ENCODE data around the gene INTS4.
"Not testable (repeated sequence)": the region's sequence is repeated elsewhere in the genome, so short reads cannot be mapped to it uniquely, and the experiment has no call there.

The INTS4 gene, protein sequence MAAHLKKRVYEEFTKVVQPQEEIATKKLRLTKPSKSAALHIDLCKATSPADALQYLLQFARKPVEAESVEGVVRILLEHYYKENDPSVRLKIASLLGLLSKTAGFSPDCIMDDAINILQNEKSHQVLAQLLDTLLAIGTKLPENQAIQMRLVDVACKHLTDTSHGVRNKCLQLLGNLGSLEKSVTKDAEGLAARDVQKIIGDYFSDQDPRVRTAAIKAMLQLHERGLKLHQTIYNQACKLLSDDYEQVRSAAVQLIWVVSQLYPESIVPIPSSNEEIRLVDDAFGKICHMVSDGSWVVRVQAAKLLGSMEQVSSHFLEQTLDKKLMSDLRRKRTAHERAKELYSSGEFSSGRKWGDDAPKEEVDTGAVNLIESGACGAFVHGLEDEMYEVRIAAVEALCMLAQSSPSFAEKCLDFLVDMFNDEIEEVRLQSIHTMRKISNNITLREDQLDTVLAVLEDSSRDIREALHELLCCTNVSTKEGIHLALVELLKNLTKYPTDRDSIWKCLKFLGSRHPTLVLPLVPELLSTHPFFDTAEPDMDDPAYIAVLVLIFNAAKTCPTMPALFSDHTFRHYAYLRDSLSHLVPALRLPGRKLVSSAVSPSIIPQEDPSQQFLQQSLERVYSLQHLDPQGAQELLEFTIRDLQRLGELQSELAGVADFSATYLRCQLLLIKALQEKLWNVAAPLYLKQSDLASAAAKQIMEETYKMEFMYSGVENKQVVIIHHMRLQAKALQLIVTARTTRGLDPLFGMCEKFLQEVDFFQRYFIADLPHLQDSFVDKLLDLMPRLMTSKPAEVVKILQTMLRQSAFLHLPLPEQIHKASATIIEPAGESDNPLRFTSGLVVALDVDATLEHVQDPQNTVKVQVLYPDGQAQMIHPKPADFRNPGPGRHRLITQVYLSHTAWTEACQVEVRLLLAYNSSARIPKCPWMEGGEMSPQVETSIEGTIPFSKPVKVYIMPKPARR

DNA sequence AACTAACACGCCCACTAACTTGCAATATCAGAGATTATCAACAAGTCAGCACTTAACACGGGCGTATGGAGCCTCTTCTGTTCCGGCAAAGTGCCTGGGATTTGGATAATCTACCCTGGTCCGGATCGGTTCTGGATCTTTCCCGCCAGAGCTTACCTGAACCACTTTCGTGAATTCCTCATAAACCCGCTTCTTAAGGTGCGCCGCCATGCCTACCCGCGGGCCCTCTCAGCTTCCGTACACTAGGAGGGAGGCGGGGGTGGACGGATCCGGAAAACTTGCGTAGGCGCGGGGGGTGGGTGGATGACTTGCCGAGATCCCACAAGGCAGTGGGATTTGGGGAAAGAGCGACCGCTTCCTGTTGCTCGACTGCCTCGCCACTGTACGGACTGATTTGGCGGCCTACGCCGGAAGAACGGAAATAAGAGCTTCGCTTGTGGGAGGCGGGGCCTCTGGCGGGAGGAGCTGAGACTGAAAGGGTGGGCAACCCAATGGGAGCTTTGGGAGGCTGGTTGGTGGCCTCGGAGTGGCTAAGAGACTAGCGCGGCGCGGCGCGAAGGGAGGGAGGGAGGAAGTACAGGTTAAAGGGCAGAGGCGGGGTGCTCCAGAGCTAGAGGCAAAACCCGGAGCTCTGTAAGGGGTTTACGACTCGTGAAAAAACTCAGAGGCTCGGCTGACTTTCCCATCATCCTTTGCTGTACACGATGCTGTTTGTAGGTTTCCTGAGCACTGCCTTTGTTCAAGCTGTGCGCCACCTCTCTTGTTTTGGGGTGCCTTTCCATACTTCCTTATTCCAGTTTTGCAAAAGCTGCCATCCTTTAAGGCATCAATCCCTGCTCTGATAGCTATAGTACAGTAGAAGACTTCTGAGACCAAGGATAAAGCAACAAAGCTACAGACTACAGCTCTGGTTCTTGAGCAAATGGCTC is at the start of gene INTS4:
Gene INTS4 (minus strand): TSS at position 235 of the 929 bp plus-strand sequence. CDS start 25 bp downstream, at position 210.
- DNase-seq (ENCODE audit: low read depth in 2 of 2) = peak; percentile 90 to 92

DNA sequence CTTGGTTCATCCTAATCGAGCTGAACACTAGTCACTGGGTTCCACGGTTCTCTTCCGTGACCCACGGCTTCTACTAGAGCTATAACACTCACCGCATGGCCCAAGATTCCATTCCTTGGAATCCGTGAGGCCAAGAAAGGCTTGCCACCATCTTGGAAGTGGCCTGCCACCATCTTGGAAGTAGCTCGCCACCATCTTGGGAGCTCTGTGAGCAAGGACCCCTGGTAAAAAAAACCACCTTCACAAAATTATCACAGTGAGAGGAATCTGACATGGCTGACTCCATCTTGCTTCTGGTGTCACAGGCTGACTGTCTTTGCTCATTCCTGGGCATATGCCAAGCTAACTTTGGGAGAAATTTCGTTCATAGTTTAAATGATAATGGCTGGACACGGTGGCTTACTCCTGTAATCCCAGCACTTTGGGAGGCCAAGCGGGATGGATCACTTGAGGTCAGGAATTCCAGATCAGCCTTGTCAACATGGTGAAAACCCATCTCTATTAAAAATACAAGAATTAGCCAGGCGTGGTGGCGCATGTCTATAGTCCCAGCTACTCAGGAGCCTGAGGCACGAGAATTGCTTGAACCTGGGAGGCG is 47.5 kb upstream of the INTS4 start:
- no peak for DNase-seq (ENCODE audit: low read depth in 2 of 2)

DNA sequence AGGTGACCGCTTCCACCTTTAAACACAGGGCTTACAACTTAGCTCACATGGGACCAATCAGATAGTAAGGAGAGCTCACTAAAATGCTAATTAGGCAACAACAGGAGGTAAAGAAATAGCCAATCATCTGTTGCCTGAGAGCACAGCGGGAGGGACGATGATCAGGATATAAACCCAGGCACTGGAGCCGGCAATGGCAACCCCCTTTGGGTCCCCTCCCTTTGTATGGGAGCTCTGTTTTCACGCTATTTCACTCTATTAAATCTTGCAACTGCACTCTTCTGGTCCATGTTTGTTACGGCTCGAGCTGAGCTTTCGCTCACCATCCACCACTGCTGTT is 46.9 kb upstream of the INTS4 start:
- DNase-seq (ENCODE audit: low read depth in 2 of 2) = not testable (repeated sequence)

DNA sequence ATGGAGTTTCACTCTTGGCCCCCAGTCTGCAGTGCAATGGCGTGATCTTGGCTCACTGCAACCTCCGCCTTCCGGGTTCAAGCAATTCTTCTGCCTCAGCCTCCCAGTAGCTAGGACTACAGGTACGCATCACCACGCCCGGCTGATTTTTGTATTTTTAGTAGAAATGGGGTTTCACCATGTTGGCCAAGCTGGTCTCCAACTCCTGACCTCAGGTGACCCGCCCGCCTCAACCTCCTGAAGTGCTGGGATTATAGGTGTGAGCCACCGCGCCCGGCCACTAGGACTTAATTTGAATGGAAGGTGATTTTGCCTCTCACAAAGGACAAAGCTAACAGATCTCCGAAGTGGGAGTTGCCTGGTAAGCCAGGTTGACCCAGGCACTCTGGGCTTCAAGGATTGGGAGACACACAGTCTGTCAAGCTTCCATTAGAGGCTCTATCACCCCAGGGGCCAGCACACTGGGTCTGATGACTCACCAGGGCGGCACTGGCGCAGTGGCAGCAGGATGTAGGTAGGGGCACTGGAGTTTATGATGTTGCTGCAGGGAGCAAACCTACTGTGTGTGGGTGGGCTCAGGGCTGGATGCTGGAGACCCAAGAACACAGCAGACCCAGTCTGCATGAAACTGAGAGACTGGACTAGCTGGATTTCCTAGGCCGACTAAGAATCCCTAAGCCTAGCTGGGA is 46.4 kb upstream of the INTS4 start:
- no peak for DNase-seq (ENCODE audit: low read depth in 2 of 2)

DNA sequence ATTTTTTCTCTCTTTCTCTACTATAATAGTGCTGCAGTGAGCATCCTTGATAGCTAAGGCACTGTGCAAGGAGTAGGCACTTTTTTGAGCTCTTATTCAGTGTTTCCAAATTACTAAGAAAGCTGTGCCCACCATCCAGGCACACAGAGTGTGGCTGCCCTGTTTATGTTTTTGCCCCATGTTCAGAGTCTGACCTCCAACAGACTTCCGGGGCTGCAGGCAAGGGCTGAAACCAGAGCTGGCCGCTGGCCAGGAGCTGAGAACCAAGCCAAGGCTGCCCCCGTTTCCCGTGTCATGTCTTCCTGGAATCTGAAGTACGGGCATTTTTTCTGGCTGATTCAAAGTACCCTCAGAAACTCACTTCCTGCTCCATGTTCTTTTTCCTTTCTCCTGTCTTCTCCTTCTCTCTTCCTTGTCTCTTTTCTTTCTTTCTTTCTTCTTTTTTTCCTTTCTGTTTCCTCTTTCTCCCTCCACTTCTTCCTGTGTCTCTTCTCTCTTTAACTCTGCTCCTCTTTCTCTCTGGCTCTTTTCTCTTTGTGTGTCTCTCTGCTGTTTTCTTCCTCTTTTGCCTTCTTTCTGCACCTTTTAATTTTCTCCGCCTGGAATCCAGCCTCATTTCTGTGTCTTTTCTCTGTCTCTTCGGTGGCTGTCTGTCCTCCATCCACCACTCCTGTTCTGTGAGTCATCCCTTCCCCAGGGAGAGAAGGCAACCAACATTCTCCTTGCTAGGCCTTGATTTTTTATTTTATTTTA is 45.6 kb upstream of the INTS4 start:
- no peak for DNase-seq (ENCODE audit: low read depth in 2 of 2)

DNA sequence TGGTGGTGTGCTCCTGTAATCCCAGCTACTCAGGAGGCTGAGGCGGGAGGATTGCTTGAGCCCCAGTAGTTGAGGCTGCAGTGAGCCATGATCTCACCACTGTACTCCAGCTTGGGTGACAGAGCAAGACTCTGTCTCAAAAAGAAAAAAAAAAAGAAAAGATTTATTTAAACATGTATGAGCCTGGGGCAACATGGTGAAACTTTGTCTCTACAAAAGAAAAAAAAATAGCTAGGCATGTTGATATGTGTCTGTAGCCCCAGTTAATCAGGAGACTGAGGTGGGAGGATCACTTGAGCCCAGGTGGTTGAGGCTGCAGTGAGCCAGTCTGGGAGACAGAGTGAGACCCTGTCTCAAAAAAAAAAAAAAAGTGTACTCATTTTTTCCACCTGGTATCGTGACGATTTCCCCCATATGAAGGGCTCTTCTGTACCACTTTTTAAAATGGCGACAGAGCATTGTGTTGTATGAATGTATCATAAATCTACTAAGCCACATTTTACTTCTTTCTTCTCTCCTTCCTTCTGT is 45.0 kb upstream of the INTS4 start:
- DNase-seq (ENCODE audit: low read depth in 2 of 2) = no peak

DNA sequence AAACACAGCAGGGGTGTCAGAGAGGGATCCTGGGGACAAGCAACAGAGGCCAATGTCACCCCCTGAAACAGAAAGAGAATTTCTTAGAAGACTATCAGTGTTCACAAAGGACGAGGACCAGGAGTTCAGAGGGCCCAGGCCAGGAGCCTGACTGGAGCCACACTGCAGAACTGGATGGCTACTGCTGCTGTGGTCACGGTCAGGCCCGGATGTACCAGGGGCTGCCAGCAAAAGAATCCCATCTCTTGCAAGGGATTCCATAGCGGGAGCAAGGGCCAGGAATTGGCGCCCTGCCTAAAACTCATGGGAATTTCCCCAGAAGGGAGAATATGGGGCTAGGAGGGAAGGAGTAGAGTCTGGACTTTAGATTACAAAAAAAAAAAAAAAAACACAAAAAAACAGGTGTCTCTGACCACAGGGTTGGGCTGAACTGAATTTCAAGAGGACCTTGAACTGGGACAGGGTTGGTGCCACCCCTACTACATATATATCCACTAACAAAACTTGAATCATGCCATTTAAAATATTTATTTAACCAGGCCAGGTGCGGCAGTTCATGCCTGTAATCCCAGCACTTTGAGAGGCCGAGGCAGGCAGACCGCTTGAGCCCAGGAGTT is 44.3 kb upstream of the INTS4 start:
- DNase-seq (ENCODE audit: low read depth in 2 of 2) = no peak

DNA sequence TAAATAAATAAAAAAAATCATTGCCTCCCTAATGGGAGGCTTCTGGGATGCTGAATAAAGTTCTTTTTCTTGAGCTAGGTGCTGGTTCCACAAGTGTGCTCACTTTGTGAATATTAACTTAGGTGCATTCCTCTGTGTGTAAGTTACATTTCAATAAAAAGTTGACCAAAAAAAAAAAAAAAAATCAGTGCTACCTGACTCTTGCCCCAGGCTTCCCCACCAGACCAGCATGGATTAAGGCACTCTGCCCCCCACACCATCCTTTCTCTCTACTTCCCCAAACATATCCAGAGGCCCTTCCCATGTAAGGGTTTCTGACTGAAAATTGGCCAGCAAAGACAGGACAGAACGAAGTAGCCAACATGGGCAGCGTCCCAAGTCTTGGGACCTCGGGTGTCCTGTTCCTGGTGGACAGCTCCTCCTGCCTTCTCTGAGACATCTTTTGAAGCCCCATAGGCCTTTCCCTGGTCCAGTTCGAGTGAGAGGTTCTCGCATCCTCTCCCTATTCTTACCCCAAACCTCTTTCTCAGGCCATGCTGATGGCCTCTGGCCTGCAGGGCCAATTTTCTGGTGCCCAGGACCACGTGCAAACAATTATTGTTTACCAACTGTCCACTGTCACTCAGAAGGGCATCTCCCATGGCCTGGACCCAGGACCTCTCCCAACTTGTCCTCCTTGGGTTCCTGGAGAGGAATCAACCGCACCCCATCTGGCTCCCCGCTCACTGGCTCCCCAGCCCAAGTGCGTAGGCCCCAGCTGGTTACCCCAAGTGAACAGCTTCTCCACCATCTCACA is 43.6 kb upstream of the INTS4 start:
- DNase-seq (ENCODE audit: low read depth in 2 of 2) = no peak

DNA sequence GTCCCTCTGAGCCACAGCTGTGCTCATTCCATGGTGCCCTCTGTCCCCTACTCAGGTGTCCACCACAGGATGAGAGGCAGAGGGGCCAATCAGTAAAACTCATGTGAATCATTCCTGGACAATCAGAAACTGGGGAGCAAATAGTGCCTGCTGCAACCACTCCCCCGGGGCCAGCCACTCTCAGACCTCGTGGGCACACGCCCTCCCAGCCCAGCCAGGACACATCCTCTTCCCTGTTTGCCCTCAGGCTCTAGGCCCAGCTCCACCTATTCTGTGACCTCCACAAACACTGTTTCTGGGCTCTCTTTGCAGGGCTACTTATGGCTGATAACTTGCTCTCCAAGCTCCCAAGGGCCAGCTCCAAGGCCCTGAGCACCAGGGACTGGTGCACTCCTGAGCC is 42.6 kb upstream of the INTS4 start:
- no peak for DNase-seq (ENCODE audit: low read depth in 2 of 2)

DNA sequence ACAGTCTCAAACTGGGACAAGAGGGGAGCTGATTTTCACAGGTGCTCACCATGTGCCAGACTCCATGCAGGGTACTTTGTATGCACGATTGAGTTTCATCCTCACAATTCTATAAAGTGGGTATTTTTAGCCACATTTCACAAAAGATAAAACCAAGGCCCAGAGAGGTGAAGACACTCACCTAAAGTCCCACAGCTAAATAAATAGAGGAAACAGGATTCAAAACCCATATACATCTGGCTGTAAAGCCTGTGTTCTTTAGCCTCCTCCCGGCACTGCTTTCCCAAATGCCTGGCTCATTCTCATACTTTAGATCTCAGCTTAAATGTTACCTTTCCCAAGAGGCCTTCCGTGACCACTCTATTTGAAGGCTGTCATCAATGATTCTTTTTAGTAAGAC is 41.8 kb upstream of the INTS4 start:
- DNase-seq (ENCODE audit: low read depth in 2 of 2) = no peak

DNA sequence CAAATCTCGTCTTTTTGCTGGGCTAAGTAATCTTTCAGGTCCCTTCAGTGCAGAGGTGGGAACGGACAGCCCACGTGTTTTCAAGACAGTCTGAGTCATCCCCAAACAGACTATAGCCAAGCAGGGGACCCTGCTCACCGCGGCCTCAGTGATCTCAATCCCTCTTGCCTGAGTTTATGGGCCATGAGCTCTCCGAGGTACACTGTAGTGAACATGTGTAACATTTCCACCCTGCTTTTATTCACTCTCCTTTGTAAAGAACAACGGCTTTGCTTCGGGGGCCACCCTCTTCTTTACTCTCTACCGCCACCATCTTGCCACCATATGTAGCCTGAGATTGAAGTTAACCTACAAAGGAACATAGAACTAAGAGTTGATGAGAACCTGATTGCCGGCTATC is 40.2 kb upstream of the INTS4 start:
- no peak for DNase-seq (ENCODE audit: low read depth in 2 of 2)

DNA sequence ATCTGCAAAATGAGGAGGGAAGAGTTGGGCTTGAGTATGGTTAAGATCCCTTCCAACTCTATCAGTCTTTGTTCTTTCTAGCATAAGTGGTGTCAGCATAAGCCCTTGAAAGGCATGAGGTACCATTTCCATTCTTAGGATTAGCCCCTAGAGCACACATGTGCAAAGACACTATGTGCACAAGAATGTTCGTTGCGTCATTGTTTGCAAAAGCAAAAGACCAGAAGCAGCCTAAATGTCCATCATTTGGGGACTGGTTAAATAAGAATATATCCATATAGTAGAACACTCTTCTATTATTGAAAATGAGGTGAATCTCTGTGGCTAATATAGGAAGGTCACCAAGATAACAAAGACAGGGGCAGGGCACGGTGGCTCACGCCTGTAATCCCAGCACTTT is 38.6 kb upstream of the INTS4 start:
- no peak for DNase-seq (ENCODE audit: low read depth in 2 of 2)

DNA sequence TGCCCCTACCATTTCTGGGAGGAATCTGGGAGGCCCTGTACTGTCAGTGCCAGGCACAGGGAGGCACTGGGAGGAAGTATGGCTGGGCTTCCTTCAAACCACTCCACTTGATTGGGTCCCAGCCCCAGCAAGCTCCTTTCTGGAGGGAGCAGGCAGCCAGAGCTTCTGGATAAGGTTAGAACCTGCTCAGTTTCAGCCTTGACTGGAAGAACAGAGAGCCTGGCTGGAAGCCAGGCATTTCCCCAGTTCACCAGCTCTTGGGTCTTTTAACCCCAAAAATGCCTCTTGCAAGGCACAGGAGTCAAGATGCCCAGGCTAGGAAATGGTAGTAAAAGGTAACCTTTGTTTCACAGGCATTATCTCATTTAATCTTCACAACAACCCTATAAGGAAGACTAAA is 37.6 kb upstream of the INTS4 start:
- DNase-seq (ENCODE audit: low read depth in 2 of 2) = no peak

DNA sequence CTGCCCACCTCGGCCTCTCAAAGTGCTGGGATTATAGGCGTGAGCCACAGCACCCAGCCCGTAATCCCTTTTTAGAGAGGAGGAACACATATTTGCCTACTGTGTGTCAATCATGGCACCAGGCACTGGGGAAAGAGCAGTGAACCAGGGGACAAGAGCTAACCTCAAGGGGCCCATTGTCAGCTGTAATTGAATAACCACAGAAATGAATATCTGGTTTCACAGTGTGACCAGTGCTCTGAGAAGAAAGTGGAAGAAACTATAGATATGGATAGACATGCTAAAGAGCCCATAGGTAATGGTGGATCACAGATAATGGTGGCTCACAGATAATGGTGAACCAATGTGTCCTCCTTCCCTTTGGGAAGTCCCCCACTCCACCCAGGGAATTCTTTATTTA is 37.2 kb upstream of the INTS4 start:
- no peak for DNase-seq (ENCODE audit: low read depth in 2 of 2)

DNA sequence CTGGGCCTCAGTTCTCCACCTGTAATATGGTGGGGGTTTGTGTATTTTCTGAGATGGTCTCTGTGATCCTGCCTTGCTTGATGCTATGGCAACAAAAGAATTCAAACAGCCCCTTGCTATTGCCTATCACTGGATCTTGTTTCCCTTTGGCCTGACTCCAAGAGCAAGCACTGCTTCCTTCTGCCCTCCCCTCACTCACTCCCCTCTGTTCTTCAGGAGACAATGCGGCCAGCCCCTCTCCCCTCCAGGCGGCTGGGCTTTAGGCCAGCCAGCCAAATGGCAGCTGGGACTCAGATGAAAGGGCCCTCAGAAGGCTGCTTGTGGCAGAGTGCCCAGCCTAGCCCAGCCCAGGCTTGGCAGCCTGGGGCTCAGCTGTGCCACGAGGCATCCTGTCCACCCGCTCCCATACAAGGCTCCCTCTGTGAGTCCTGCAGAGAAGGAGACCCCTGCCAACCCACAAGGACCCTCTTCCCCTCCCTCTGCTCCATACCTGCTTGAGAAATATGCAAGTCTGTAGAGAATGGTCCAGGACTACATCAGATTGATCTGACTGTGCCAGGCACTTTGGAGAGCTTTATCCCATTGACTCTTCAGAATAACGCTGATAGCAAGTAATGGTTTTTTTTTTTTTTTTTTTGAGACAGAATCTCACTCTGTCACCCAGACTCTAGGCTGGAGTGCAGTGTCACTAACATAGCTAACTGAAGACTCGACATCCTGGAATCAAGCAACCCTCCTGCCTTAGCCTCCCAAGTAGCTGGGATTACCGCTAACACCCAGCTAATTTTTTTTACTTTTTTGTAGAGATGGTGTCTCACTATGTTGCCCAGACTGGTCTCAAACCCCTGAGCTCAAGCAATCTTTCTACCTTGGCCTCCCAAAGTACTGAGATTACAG is 36.2 kb upstream of the INTS4 start:
- DNase-seq (ENCODE audit: low read depth in 2 of 2) = no peak

DNA sequence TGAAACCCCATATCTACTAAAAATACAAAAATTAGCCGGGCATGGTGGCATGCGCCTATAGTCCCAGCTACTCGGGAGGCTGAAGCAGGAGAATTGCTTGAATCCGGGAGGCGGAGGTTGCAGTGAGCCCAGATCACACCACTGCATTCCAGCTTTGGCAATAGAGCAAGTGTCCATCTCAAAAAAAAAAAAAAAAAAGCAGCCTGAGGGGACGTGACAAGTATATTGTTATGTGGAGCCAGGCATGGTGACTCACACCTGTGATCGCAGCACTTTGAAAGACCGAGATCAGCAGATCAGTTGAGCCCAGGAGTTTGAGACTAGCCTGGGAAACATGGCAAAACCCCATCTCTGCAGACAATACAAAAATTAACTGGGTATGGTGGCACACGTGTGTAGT is 34.0 kb upstream of the INTS4 start:
- not testable (repeated sequence) for DNase-seq (ENCODE audit: low read depth in 2 of 2)

DNA sequence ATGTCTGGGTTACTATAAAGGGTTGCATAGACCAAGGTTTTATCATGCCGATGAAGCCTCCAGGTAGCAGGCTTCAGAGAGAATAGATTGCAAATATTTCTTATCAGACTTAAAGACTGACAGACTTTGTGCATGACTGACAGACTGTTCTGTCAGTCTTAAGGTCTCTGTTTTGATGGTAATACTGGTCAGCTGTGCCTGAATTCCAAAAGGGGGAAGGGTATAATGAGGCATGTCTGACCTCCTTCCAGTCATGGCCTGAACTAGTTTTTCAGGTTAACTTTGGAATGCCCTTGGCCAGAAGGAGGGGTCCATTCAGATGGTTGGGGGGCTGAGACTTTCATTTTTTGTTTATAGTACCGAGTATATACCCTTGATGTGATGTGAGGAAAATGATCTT is 33.3 kb upstream of the INTS4 start:
- DNase-seq (ENCODE audit: low read depth in 2 of 2) = no peak
